Vagina (tissue), 2 donors: Measurements from ENCODE around the gene PTPRN2. TPM values are rescaled to one million over a fixed set of nuclear protein-coding genes. Genes with fewer than 3 reads are reported as not detected.
"Not testable (repeated sequence)": the region's sequence is repeated elsewhere in the genome, so short reads cannot be mapped to it uniquely, and the experiment has no call there.

Experiments used
- DNase-seq, 2 donors: peaks; one replicate each; pipeline ENCODE4 v3.0.0-alpha.2; 2017; ENCODE audit errors: extremely low spot score in 2 of 2
- H3K27ac ChIP-seq: fragments of 200-600 bp; sonication (generic); one replicate; pipeline ENCODE4 v1.5.1; 2019
- H3K27me3 ChIP-seq: fragments of 200-600 bp; sonication (generic); one replicate; pipeline ENCODE4 v1.5.1; 2019
- H3K36me3 ChIP-seq, 2 donors: fragments of 200-600 bp; sonication (generic); one replicate each; pipeline ENCODE4 v1.5.1; 2017 to 2019
- H3K4me1 ChIP-seq: fragments of 200-600 bp; sonication (generic); one replicate; pipeline ENCODE4 v1.5.1; 2019
- H3K4me3 ChIP-seq, 2 donors: fragments of 200-600 bp; sonication (generic); 1 replicate in 1 of 2; 2 replicates in 1 of 2; pipeline ENCODE4 v1.5.1; 2016 to 2019
- H3K9me3 ChIP-seq: fragments of 200-600 bp; sonication (generic); one replicate; pipeline ENCODE4 v1.5.1; 2019
- POLR2A ChIP-seq, 2 donors: fragments of 450-650 bp; IDR thresholded peaks; one replicate each; pipeline ENCODE4 v1.6.1; 2017; ENCODE audit warnings: antibody characterized with exemption in 2 of 2, mild to moderate bottlenecking in 2 of 2, moderate library complexity in 2 of 2
- POLR2AphosphoS5 ChIP-seq, 2 donors: sonication (generic); formaldehyde crosslinking; IDR thresholded peaks; one replicate each; pipeline ENCODE4 v1.9.0; 2017; ENCODE audit warnings: antibody characterized with exemption in 2 of 2, mild to moderate bottlenecking in 2 of 2, low read depth in 1 of 2; ENCODE audit not compliant: insufficient read depth in 1 of 2
- intact Hi-C: fragments of 100-400 bp; cut with DNase I; formaldehyde crosslinking; loops from one replicate; pipeline ENCODE4 v1.15.1; 2023
- total RNA-seq: library from RNA; depleted of rRNA; stranded (reverse); fragments of >200 nt; gene quantifications from one replicate; pipeline ENCODE4 v1.2.3, GENCODE V29; 2016
- TF ChIP-seq, protein P1 (sequence below), 3 experiments: fragments of 450-650 bp in 2 of 3; fragments of 200-600 bp in 1 of 3; sonication (generic) in 1 of 3; IDR thresholded peaks; one replicate each; pipeline ENCODE4 v1.5.1; 2017 to 2019; ENCODE audit warnings: antibody characterized with exemption in 3 of 3, mild to moderate bottlenecking in 2 of 3, moderate library complexity in 2 of 3

PTPRN2 gene
- total RNA-seq, 1 donor from 2014 or later = 7.4 TPM

DNA sequence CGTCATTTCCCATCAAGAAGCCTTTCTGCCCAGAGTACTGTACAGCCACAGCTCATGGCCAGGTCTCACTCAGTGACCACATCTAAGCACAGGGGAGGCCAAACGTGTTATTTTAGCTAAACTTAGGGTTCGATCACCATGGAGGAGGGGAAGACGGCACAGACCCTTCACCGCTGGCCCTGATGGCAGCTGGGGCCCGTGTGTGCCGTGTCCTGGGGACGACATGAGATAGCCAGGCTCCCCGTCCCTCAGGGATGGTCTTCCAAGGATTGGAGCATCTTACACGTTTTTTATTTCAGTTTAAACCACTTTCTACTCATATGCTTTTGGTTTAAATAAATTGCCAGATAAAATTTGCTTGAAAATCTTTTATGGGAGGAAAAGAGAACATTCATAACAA is 737.9 kb downstream of the PTPRN2 start:
- no peak overlapping the region for H3K27ac ChIP-seq
- intact Hi-C loops = no loop called here
- no peak for TF ChIP-seq POLR2A (IDR thresholded peaks at IDR 0.05)
- TF ChIP-seq, protein P1, sequence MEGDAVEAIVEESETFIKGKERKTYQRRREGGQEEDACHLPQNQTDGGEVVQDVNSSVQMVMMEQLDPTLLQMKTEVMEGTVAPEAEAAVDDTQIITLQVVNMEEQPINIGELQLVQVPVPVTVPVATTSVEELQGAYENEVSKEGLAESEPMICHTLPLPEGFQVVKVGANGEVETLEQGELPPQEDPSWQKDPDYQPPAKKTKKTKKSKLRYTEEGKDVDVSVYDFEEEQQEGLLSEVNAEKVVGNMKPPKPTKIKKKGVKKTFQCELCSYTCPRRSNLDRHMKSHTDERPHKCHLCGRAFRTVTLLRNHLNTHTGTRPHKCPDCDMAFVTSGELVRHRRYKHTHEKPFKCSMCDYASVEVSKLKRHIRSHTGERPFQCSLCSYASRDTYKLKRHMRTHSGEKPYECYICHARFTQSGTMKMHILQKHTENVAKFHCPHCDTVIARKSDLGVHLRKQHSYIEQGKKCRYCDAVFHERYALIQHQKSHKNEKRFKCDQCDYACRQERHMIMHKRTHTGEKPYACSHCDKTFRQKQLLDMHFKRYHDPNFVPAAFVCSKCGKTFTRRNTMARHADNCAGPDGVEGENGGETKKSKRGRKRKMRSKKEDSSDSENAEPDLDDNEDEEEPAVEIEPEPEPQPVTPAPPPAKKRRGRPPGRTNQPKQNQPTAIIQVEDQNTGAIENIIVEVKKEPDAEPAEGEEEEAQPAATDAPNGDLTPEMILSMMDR (IDR thresholded peaks at IDR 0.05) = no peak
- TF ChIP-seq POLR2AphosphoS5 (IDR thresholded peaks at IDR 0.05; ENCODE audit: insufficient read depth in 1 of 2, low read depth in 1 of 2) = no peak
- H3K4me1 ChIP-seq = peaks cover 8% of the 10 kb centered on the region
- no peak for DNase-seq
- H3K9me3 ChIP-seq = no peaks in the 10 kb centered on the region
- H3K36me3 ChIP-seq = no peaks in the 10 kb centered on the region
- no peak overlapping the region for H3K4me3 ChIP-seq
- H3K27me3 ChIP-seq = no peaks in the 10 kb centered on the region

DNA sequence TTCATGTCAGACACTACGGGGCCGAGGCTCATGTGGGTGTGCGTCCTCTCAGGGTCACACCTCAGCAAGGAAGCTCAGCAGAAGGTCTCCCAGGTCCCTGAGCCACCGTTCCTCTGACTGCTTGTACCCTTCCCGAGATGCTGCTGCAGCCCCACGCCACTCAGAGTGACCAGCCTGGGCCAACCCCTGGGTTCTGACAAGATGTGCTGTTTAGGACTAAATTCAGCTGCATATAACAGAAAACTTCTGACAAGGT is 738.4 kb downstream of the PTPRN2 start:
- no peaks in the 10 kb centered on the region for H3K27me3 ChIP-seq
- H3K27ac ChIP-seq = no peak overlapping the region
- H3K36me3 ChIP-seq = no peaks in the 10 kb centered on the region
- peaks cover 8% of the 10 kb centered on the region for H3K4me1 ChIP-seq
- no peak for DNase-seq
- H3K4me3 ChIP-seq = no peak overlapping the region
- intact Hi-C loops = no loop called here
- TF ChIP-seq, protein P1 (IDR thresholded peaks at IDR 0.05) = no peak
- no peak for TF ChIP-seq POLR2AphosphoS5 (IDR thresholded peaks at IDR 0.05; ENCODE audit: insufficient read depth in 1 of 2, low read depth in 1 of 2)
- H3K9me3 ChIP-seq = no peaks in the 10 kb centered on the region

DNA sequence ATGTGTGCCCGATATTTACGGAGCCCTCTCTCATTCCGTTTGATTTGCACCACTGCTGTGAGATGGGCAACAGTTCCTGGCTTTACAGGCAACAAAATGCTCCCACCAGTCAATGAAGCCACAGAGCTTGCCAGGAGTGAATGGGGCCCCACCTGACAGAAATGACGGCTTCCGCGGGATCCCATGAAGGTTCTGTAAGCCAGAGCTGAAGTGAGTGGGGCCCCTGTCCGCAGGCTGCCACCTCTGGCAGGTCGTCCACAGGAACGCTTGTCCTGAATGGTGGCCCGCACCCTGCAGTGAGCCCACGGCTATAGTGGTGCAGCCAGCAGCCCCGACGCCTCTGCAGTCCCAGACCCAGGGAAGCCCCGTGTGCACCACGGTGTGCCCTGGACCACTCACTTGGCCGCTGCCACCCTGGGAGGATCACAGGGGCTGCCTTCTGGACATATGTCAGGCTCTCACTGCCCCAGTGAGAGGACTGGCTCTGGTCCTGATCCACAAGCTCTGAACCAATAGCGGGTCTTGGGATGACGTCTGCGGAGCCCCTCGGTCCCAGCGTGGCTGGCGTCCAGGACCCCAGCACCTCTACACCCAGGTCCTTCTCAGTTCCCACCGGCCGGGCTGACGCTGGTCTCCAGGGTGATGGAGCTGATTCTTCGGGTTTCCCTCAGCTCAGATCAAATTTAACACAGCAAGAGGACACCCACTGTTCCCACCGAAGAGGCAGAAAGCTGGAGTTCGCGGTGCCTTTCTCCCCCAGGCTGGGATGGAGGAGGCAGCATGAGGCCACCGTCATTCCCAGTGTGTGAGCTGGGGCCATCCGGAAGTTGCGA is 738.9 kb downstream of the PTPRN2 start:
- H3K4me1 ChIP-seq = peaks cover 8% of the 10 kb centered on the region
- no peaks in the 10 kb centered on the region for H3K27me3 ChIP-seq
- H3K4me3 ChIP-seq = no peak overlapping the region
- no peak for DNase-seq
- H3K9me3 ChIP-seq = no peaks in the 10 kb centered on the region
- no peak overlapping the region for H3K27ac ChIP-seq
- intact Hi-C loops = no loop called here
- no peak for TF ChIP-seq POLR2AphosphoS5 (IDR thresholded peaks at IDR 0.05; ENCODE audit: insufficient read depth in 1 of 2, low read depth in 1 of 2)
- no peak for TF ChIP-seq POLR2A (IDR thresholded peaks at IDR 0.05)
- TF ChIP-seq, protein P1 (IDR thresholded peaks at IDR 0.05) = no peak
- no peaks in the 10 kb centered on the region for H3K36me3 ChIP-seq

DNA sequence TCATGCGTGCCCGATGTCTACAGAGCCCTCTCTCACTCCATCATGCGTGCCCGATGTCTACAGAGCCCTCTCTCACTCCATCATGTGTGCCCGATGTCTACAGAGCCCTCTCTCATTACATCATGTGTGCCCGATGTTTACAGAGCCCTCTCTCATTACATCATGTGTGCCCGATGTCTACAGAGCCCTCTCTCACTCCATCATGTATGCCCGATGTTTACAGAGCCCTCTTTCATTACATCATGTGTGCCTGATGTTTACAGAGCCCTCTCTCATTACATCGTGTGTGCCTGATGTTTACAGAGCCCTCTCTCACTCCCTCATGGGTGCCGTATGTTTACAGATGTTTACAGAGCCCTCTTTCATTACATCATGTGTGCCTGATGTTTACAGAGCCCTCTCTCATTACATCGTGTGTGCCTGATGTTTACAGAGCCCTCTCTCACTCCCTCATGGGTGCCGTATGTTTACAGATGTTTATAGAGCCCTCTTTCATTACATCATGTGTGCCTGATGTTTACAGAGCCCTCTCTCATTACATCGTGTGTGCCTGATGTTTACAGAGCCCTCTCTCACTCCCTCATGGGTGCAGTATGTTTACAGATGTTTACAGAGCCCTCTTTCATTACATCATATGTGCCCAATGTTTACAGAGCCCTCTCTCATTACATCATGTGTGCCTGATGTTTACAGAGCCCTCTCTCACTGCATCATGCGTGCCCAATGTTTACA is 739.7 kb downstream of the PTPRN2 start:
- H3K4me3 ChIP-seq, H3K36me3 ChIP-seq, H3K27ac ChIP-seq, H3K27me3 ChIP-seq, H3K4me1 ChIP-seq, DNase-seq, intact Hi-C loops, H3K9me3 ChIP-seq: not testable (repeated sequence)

DNA sequence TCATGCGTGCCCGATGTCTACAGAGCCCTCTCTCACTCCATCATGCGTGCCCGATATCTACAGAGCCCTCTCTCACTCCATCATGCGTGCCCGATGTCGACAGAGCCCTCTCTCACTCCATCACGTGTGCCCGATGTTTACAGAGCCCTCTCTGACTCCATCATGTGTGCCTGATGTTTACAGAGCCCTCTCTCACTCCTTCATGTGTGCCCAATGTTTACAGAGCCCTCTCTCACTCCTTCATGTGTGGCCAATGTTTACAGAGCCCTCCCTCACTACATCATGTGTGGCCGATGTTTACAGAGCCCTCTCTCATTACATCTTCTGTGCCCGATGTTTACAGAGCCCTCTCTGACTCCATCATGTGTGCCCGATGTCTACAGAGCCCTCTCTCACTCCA is 740.9 kb downstream of the PTPRN2 start:
- H3K27me3 ChIP-seq, DNase-seq, intact Hi-C loops: not testable (repeated sequence)

DNA sequence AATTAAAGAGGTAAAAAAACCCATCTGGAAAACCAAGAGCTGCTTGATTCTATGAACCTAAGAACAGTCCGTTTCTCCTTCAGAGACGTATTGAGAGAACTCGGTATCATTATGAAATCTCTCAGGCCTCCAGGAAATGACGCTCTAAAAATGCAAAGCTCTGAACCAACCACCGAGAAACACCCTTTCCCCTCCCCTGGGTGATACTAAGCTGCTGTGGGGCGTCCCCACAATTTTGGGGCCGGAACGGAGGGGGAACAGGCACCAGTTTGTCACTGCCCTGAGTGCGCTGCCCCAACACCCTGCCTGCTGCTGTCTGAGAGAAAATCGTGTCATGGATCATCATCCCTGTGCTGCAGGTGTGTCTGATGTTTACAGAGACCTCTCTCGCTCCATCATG is 741.4 kb downstream of the PTPRN2 start:
- no peaks in the 10 kb centered on the region for H3K9me3 ChIP-seq
- intact Hi-C loops = no loop called here
- TF ChIP-seq POLR2AphosphoS5 (IDR thresholded peaks at IDR 0.05; ENCODE audit: insufficient read depth in 1 of 2, low read depth in 1 of 2) (no peak), POLR2A (IDR thresholded peaks at IDR 0.05) (no peak)
- TF ChIP-seq, protein P1 (IDR thresholded peaks at IDR 0.05) = no peak
- no peaks in the 10 kb centered on the region for H3K27me3 ChIP-seq
- H3K4me1 ChIP-seq = peaks cover under 1% of the 10 kb centered on the region
- H3K36me3 ChIP-seq = no peaks in the 10 kb centered on the region
- no peak for DNase-seq
- H3K27ac ChIP-seq = no peak overlapping the region
- no peak overlapping the region for H3K4me3 ChIP-seq

More for the DNA sequence above, 740.9 kb downstream of the PTPRN2 start:
- not testable (repeated sequence) for H3K4me1 ChIP-seq, H3K9me3 ChIP-seq, H3K4me3 ChIP-seq, H3K36me3 ChIP-seq, H3K27ac ChIP-seq
